ENCODE data around the gene SDHA. TPM values are rescaled to one million over a fixed set of nuclear protein-coding genes. Genes with fewer than 3 reads are reported as not detected.
"Not testable (repeated sequence)": the region's sequence is repeated elsewhere in the genome, so short reads cannot be mapped to it uniquely, and the experiment has no call there.

The SDHA gene
- total RNA-seq, 1 experiment from 2014 or later: 140 TPM

- H3K36me3 Mint-ChIP-seq (ENCODE audit: insufficient read depth, unreplicated experiment): peaks cover 20% of the 10 kb centered on the region
Measured at GRCh38 chr5:207599-207998, 10.5 kb upstream of the SDHA start.

GRCh38 chr5:208449-209114 is 9.5 kb upstream of the SDHA start:
- no peak overlapping the region for H3K4me3 ChIP-seq (ENCODE audit: low read depth, low read length)
- no peaks in the 10 kb centered on the region for H3K4me1 ChIP-seq
- ChIA-PET CTCF (no interaction called here), POLR2A (no interaction called here)
- BruUV-seq (replicated peaks): no TSS peak
- no peaks in the 10 kb centered on the region for H3K9me3 ChIP-seq
- TF ChIP-seq, protein P1, sequence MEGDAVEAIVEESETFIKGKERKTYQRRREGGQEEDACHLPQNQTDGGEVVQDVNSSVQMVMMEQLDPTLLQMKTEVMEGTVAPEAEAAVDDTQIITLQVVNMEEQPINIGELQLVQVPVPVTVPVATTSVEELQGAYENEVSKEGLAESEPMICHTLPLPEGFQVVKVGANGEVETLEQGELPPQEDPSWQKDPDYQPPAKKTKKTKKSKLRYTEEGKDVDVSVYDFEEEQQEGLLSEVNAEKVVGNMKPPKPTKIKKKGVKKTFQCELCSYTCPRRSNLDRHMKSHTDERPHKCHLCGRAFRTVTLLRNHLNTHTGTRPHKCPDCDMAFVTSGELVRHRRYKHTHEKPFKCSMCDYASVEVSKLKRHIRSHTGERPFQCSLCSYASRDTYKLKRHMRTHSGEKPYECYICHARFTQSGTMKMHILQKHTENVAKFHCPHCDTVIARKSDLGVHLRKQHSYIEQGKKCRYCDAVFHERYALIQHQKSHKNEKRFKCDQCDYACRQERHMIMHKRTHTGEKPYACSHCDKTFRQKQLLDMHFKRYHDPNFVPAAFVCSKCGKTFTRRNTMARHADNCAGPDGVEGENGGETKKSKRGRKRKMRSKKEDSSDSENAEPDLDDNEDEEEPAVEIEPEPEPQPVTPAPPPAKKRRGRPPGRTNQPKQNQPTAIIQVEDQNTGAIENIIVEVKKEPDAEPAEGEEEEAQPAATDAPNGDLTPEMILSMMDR (IDR thresholded peaks at IDR 0.05; ENCODE audit: insufficient read depth in 1 of 2, low read depth in 1 of 2, low read length in 1 of 2, severe bottlenecking in 1 of 2, unreplicated experiment in 1 of 2): no peak
- no peaks in the 10 kb centered on the region for H3K36me3 ChIP-seq (ENCODE audit: control insufficient read depth, insufficient read depth, low read length)
- Mint-ChIP-seq H3K9me3 (ENCODE audit: unreplicated experiment) (no peaks in the 10 kb centered on the region), H3K4me3 (ENCODE audit: unreplicated experiment) (no peak overlapping the region), H3K27me3 (ENCODE audit: insufficient read depth, unreplicated experiment) (no peaks in the 10 kb centered on the region), H3K27ac (ENCODE audit: unreplicated experiment) (no peak overlapping the region), H3K36me3 (ENCODE audit: insufficient read depth, unreplicated experiment) (peaks cover 18% of the 10 kb centered on the region), H3K4me1 (ENCODE audit: low read depth, unreplicated experiment) (peaks cover 7% of the 10 kb centered on the region)
- H3K27me3 ChIP-seq (replicated peaks; ENCODE audit: control insufficient read depth, insufficient read depth, low read length): no peaks in the 10 kb centered on the region
- DNase-seq: no peak
- intact Hi-C loops (cut with micrococcal nuclease; ENCODE audit: unreplicated experiment): no loop called here

More at GRCh38 chr5:207599-207998, 10.5 kb upstream of the SDHA start:
- Histone ChIP-seq H3K4me3 (ENCODE audit: low read depth, low read length) (no peak overlapping the region), H3K9me3 (no peaks in the 10 kb centered on the region), H3K4me1 (no peaks in the 10 kb centered on the region), H3K27me3 (replicated peaks; ENCODE audit: control insufficient read depth, insufficient read depth, low read length) (no peaks in the 10 kb centered on the region), H3K36me3 (ENCODE audit: control insufficient read depth, insufficient read depth, low read length) (no peaks in the 10 kb centered on the region)
- H3K4me3 Mint-ChIP-seq (ENCODE audit: unreplicated experiment): no peak overlapping the region
- intact Hi-C loops (cut with micrococcal nuclease; ENCODE audit: unreplicated experiment): no loop called here
- TF ChIP-seq, protein P1 (IDR thresholded peaks at IDR 0.05; ENCODE audit: insufficient read depth in 1 of 2, low read depth in 1 of 2, low read length in 1 of 2, severe bottlenecking in 1 of 2, unreplicated experiment in 1 of 2): no peak
- no peak for DNase-seq
- POLR2A ChIA-PET: no interaction called here
- H3K9me3 Mint-ChIP-seq (ENCODE audit: unreplicated experiment): no peaks in the 10 kb centered on the region
- no TSS peak for BruUV-seq (replicated peaks)
- no peaks in the 10 kb centered on the region for H3K27me3 Mint-ChIP-seq (ENCODE audit: insufficient read depth, unreplicated experiment)
- CTCF ChIA-PET: no interaction called here
- peaks cover 7% of the 10 kb centered on the region for H3K4me1 Mint-ChIP-seq (ENCODE audit: low read depth, unreplicated experiment)
- H3K27ac Mint-ChIP-seq (ENCODE audit: unreplicated experiment): no peak overlapping the region

DNA sequence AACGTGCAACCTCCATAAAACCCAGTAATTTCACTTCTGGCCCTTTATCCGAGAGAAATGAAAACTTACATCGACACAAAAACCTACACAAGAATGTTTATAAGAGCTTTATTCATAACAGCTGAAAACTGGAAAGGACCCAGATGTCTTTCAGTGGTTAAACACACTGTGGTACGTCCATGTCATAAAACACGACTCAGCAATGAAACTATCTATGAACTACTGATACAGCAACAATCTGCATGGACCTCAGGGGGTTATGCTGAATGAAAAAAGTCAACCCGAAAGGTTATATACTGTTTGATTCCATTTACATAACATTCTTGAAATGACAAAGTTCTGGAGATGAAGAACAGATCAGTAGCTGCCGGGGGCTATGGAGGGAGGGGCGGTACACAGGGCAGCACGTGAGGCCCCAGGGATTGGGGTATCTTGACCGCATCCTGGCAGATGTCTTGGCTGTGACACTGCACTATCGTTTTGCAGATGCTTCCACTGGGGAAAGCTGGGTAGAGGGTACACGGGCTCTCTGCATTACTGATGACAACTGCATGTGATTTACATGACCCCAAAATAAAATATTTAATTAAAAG is 4.2 kb upstream of the SDHA start:
- H3K27me3 ChIP-seq (replicated peaks; ENCODE audit: control insufficient read depth, insufficient read depth, low read length): no peaks in the 10 kb centered on the region
- Mint-ChIP-seq H3K9me3 (ENCODE audit: unreplicated experiment) (no peaks in the 10 kb centered on the region), H3K27ac (ENCODE audit: unreplicated experiment) (no peak overlapping the region), H3K27me3 (ENCODE audit: insufficient read depth, unreplicated experiment) (no peaks in the 10 kb centered on the region), H3K4me3 (ENCODE audit: unreplicated experiment) (no peak overlapping the region), H3K4me1 (ENCODE audit: low read depth, unreplicated experiment) (no peaks in the 10 kb centered on the region), H3K36me3 (ENCODE audit: insufficient read depth, unreplicated experiment) (peaks cover 42% of the 10 kb centered on the region)
- no peaks in the 10 kb centered on the region for H3K9me3 ChIP-seq
- ChIA-PET POLR2A (no interaction called here), CTCF (no interaction called here)
- no peaks in the 10 kb centered on the region for H3K4me1 ChIP-seq
- TF ChIP-seq, protein P1 (IDR thresholded peaks at IDR 0.05; ENCODE audit: insufficient read depth in 1 of 2, low read depth in 1 of 2, low read length in 1 of 2, severe bottlenecking in 1 of 2, unreplicated experiment in 1 of 2): no peak
- BruUV-seq (replicated peaks): no TSS peak
- no peak overlapping the region for H3K4me3 ChIP-seq (ENCODE audit: low read depth, low read length)
- DNase-seq: no peak
- no peaks in the 10 kb centered on the region for H3K36me3 ChIP-seq (ENCODE audit: control insufficient read depth, insufficient read depth, low read length)
- intact Hi-C loops (cut with micrococcal nuclease; ENCODE audit: unreplicated experiment): no loop called here

GRCh38 chr5:215256-215655 is 2.9 kb upstream of the SDHA start:
- H3K27ac Mint-ChIP-seq (ENCODE audit: unreplicated experiment); DNase-seq; POLR2A ChIA-PET; CTCF ChIA-PET; H3K4me1 Mint-ChIP-seq (ENCODE audit: low read depth, unreplicated experiment); H3K9me3 ChIP-seq; BruUV-seq (replicated peaks); H3K36me3 ChIP-seq (ENCODE audit: control insufficient read depth, insufficient read depth, low read length); H3K4me1 ChIP-seq; intact Hi-C loops (cut with micrococcal nuclease; ENCODE audit: unreplicated experiment); H3K9me3 Mint-ChIP-seq (ENCODE audit: unreplicated experiment); H3K4me3 ChIP-seq (ENCODE audit: low read depth, low read length); H3K27me3 Mint-ChIP-seq (ENCODE audit: insufficient read depth, unreplicated experiment); H3K4me3 Mint-ChIP-seq (ENCODE audit: unreplicated experiment); H3K27me3 ChIP-seq (replicated peaks; ENCODE audit: control insufficient read depth, insufficient read depth, low read length): not testable (repeated sequence)
- H3K36me3 Mint-ChIP-seq (ENCODE audit: insufficient read depth, unreplicated experiment): peaks cover 45% of the 10 kb centered on the region

DNA sequence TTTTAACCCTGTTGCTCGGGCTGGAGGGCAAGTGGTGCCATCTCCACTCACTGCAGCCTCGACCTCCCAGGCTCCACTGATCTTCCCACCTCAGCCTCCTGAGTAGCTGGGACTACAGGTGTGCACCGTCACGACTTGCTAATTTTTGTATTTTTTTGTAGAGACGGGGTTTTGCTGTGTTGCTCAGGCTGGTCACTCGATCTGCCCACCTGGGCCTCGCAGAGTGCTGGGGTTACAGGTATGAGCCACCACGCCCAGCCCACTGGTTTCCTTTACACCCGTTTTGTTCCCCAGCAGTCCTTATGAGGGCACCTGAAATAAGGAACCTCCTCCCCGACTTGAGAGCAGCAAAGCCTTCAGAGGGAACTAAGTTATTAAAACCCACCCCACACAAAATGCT is 2.0 kb upstream of the SDHA start:
- POLR2A ChIA-PET; H3K4me1 ChIP-seq; H3K36me3 ChIP-seq (ENCODE audit: control insufficient read depth, insufficient read depth, low read length); H3K9me3 ChIP-seq; H3K4me3 ChIP-seq (ENCODE audit: low read depth, low read length); H3K27me3 ChIP-seq (replicated peaks; ENCODE audit: control insufficient read depth, insufficient read depth, low read length); H3K27ac Mint-ChIP-seq (ENCODE audit: unreplicated experiment); CTCF ChIA-PET; BruUV-seq (replicated peaks); H3K9me3 Mint-ChIP-seq (ENCODE audit: unreplicated experiment); intact Hi-C loops (cut with micrococcal nuclease; ENCODE audit: unreplicated experiment); DNase-seq; H3K4me1 Mint-ChIP-seq (ENCODE audit: low read depth, unreplicated experiment); H3K27me3 Mint-ChIP-seq (ENCODE audit: insufficient read depth, unreplicated experiment); H3K4me3 Mint-ChIP-seq (ENCODE audit: unreplicated experiment): not testable (repeated sequence)
- peaks cover 46% of the 10 kb centered on the region for H3K36me3 Mint-ChIP-seq (ENCODE audit: insufficient read depth, unreplicated experiment)

All from Caco-2 (cell line).